Prostate gland (tissue), 2 donors: ENCODE measurements around the gene RANBP1. TPM values are rescaled to one million over a fixed set of nuclear protein-coding genes. Genes with fewer than 3 reads are reported as not detected.

ENCODE experiments used
- DNase-seq: peaks from one replicate; pipeline ENCODE4 v3.0.0-alpha.2; 2019; ENCODE audit warnings: low spot score
- H3K27ac ChIP-seq, 2 donors: fragments of 200-600 bp; sonication (generic); 2 replicates each; pipeline ENCODE4 v1.5.1; 2017 to 2019
- H3K27me3 ChIP-seq: fragments of 200-600 bp; sonication (generic); replicated peaks from 2 replicates; pipeline ENCODE4 v1.5.1; 2019; ENCODE audit not compliant: insufficient read depth
- H3K36me3 ChIP-seq, 2 donors: fragments of 200-600 bp; sonication (generic); 1 replicate in 1 of 2; 2 replicates in 1 of 2; pipeline versions ENCODE4 v1.5.1 to v1.8.1; 2017 to 2019
- H3K4me1 ChIP-seq: fragments of 200-600 bp; sonication (generic); replicated peaks from 2 replicates; pipeline ENCODE4 v1.5.1; 2019
- H3K4me3 ChIP-seq, 2 donors: fragments of 200-600 bp; sonication (generic); 2 replicates each; pipeline ENCODE4 v1.5.1; 2017 to 2019
- H3K9me3 ChIP-seq: fragments of 200-600 bp; sonication (generic); 2 replicates; pipeline ENCODE4 v1.5.1; 2017
- CTCF ChIP-seq, 4 experiments: fragments of 200-600 bp in 2 of 4; fragments of 450-650 bp in 2 of 4; sonication (generic) in 2 of 4; IDR thresholded peaks; 1 replicate in 3 of 4; 2 replicates in 1 of 4; pipeline ENCODE4 v1.5.1; 2016 to 2019; ENCODE audit warnings: antibody characterized with exemption in 4 of 4, mild to moderate bottlenecking in 2 of 4, moderate library complexity in 2 of 4
- POLR2A ChIP-seq: fragments of 450-650 bp; IDR thresholded peaks from one replicate; pipeline ENCODE4 v1.6.1; 2016; ENCODE audit warnings: antibody characterized with exemption, mild to moderate bottlenecking
- POLR2AphosphoS5 ChIP-seq: sonication (generic); formaldehyde crosslinking; IDR thresholded peaks from one replicate; pipeline ENCODE4 v1.6.1; 2017; ENCODE audit warnings: antibody characterized with exemption
- WGBS: methylation state at CpG from one replicate; pipeline ENCODE4 v1.1.5; 2018; 5-methylcytosine and 5-hydroxymethylcytosine counted together
- intact Hi-C: fragments of 100-400 bp; cut with DNase I; formaldehyde crosslinking; loops from one replicate; pipeline ENCODE4 v1.14.2; 2022
- total RNA-seq, 2 donors: library from RNA; depleted of rRNA; stranded (reverse); fragments of >200 nt; gene quantifications; one replicate each; pipeline ENCODE4 v1.1.0, GENCODE V29; 2016

RANBP1 gene
- total RNA-seq, 2 donors from 2014 or later = 108 to 204 TPM

GRCh38 chr22:20137113-20137512, 21.2 kb downstream of the RANBP1 start:
- no peaks in the 10 kb centered on the region for H3K27me3 ChIP-seq
- no peak for TF ChIP-seq CTCF (IDR thresholded peaks at IDR 0.05)
- no peak for TF ChIP-seq POLR2AphosphoS5
- TF ChIP-seq POLR2A = no peak
- no peaks in the 10 kb centered on the region for H3K9me3 ChIP-seq
- H3K36me3 ChIP-seq = no peaks in the 10 kb centered on the region
- intact Hi-C loops = no loop called here
- no peak overlapping the region for H3K4me3 ChIP-seq
- WGBS = 83% methylated on average over 10 of the region's 13 CpGs
- DNase-seq = no peak
- peaks cover 9% of the 10 kb centered on the region for H3K4me1 ChIP-seq
- no peak overlapping the region for H3K27ac ChIP-seq

GRCh38 chr22:20137671-20138416, 21.9 kb downstream of the RANBP1 start:
- H3K36me3 ChIP-seq = no peaks in the 10 kb centered on the region
- no peaks in the 10 kb centered on the region for H3K27me3 ChIP-seq
- no peak overlapping the region for H3K27ac ChIP-seq
- intact Hi-C loops = no loop called here
- peaks cover 4% of the 10 kb centered on the region for H3K4me1 ChIP-seq
- DNase-seq = no peak
- WGBS = 43% methylated on average over 25 of the region's 26 CpGs
- H3K9me3 ChIP-seq = no peaks in the 10 kb centered on the region
- no peak overlapping the region for H3K4me3 ChIP-seq
- no peak for TF ChIP-seq POLR2AphosphoS5
- no peak for TF ChIP-seq CTCF (IDR thresholded peaks at IDR 0.05)
- TF ChIP-seq POLR2A = no peak

- DNase-seq = no peak
- TF ChIP-seq CTCF (IDR thresholded peaks at IDR 0.05) (no peak), POLR2A (no peak), POLR2AphosphoS5 (no peak)
- no peaks in the 10 kb centered on the region for H3K27me3 ChIP-seq
- H3K27ac ChIP-seq = no peak overlapping the region
- no peaks in the 10 kb centered on the region for H3K9me3 ChIP-seq
- no peaks in the 10 kb centered on the region for H3K36me3 ChIP-seq
- intact Hi-C loops = no loop called here
- WGBS = 43% methylated on average over 4 of the region's 4 CpGs
- no peaks in the 10 kb centered on the region for H3K4me1 ChIP-seq
- H3K4me3 ChIP-seq = no peak overlapping the region
Observed at GRCh38 chr22:20138417-20138738, 22.5 kb downstream of the RANBP1 start.

- Histone ChIP-seq H3K9me3 (no peaks in the 10 kb centered on the region), H3K4me3 (no peak overlapping the region), H3K27ac (no peak overlapping the region), H3K27me3 (no peaks in the 10 kb centered on the region), H3K4me1 (no peaks in the 10 kb centered on the region), H3K36me3 (no peaks in the 10 kb centered on the region)
- 91% methylated on average over 15 of the region's 16 CpGs for WGBS
- intact Hi-C loops = no loop called here
- TF ChIP-seq CTCF (IDR thresholded peaks at IDR 0.05) (no peak), POLR2A (no peak), POLR2AphosphoS5 (no peak)
- no peak for DNase-seq
Observed at GRCh38 chr22:20138868-20139267, 23.0 kb downstream of the RANBP1 start.

GRCh38 chr22:20139391-20140106, 23.6 kb downstream of the RANBP1 start:
- H3K9me3 ChIP-seq = no peaks in the 10 kb centered on the region
- no peak for TF ChIP-seq POLR2A
- no peaks in the 10 kb centered on the region for H3K27me3 ChIP-seq
- 92% methylated on average over 35 of the region's 36 CpGs for WGBS
- intact Hi-C loops = no loop called here
- H3K4me1 ChIP-seq = no peaks in the 10 kb centered on the region
- DNase-seq = no peak
- H3K36me3 ChIP-seq = no peaks in the 10 kb centered on the region
- no peak overlapping the region for H3K27ac ChIP-seq
- H3K4me3 ChIP-seq = no peak overlapping the region
